Omental fat pad (tissue), 4 donors: Measurements from ENCODE around the gene PLEKHN1. TPM values are rescaled to one million over a fixed set of nuclear protein-coding genes. Genes with fewer than 3 reads are reported as not detected.

Experiments used
- ATAC-seq: fragments of 150-250 bp; one replicate; pipeline ENCODE4 v1.9.1; 2016; ENCODE audit warnings: mild to moderate bottlenecking, moderate library complexity; ENCODE audit not compliant: low FRiP score
- DNase-seq: peaks from one replicate; pipeline ENCODE4 v3.0.0-alpha.2; 2019; ENCODE audit warnings: low spot score
- CTCF ChIP-seq, 3 donors: fragments of 450-650 bp; IDR thresholded peaks; one replicate each; pipeline ENCODE4 v1.5.1; 2016 to 2017; ENCODE audit warnings: antibody characterized with exemption in 3 of 3, mild to moderate bottlenecking in 3 of 3, moderate library complexity in 2 of 3
- total RNA-seq, 4 donors: library from RNA; depleted of rRNA; stranded (reverse); fragments of >200 nt; gene quantifications; one replicate each; pipeline ENCODE4 v1.1.0, GENCODE V29; 2016

Gene PLEKHN1
- total RNA-seq, 4 donors from 2014 or later = 0.19 to 0.48 (median 0.25) TPM; not detected in 1

GRCh38 chr1:936348-937264, 29.7 kb upstream of the PLEKHN1 start:
- ATAC-seq (no peak), DNase-seq (no peak)
- no peak for TF ChIP-seq CTCF (IDR thresholded peaks at IDR 0.05)

- ATAC-seq (no peak), DNase-seq (no peak)
- no peak for TF ChIP-seq CTCF (IDR thresholded peaks at IDR 0.05)
Measured at GRCh38 chr1:937521-937920, 28.8 kb upstream of the PLEKHN1 start.

- ATAC-seq (peak; percentile 20), DNase-seq (no peak)
Measured at GRCh38 chr1:938088-938683, 28.1 kb upstream of the PLEKHN1 start.

GRCh38 chr1:938711-939489, 27.4 kb upstream of the PLEKHN1 start:
- DNase-seq (no peak), ATAC-seq (no peak)
- TF ChIP-seq CTCF (IDR thresholded peaks at IDR 0.05) = no peak

More at GRCh38 chr1:938088-938683, 28.1 kb upstream of the PLEKHN1 start:
- TF ChIP-seq CTCF (IDR thresholded peaks at IDR 0.05) = no peak

GRCh38 chr1:939511-940106, 26.7 kb upstream of the PLEKHN1 start:
- TF ChIP-seq CTCF (IDR thresholded peaks at IDR 0.05) = no peak
- DNase-seq (no peak), ATAC-seq (no peak)

- peak; percentile 16 for ATAC-seq
- TF ChIP-seq CTCF (IDR thresholded peaks at IDR 0.05) = no peak
- DNase-seq = no peak
Measured at GRCh38 chr1:940107-941014, 25.9 kb upstream of the PLEKHN1 start.
